H1 (cell line): ENCODE data around the gene CLEC16A.

ENCODE experiments used
- CEBPB ChIP-seq: IDR thresholded peaks from 2 replicates; pipeline ENCODE4 v1.6.1; 2012; ENCODE audit warnings: low read depth, low read length
- EP300 ChIP-seq, 2 experiments: IDR thresholded peaks; 1 replicate in 1 of 2; 2 replicates in 1 of 2; pipeline ENCODE4 v1.6.1; 2011 to 2012; ENCODE audit warnings: low read depth in 2 of 2, low read length in 2 of 2, mild to moderate bottlenecking in 2 of 2, borderline replicate concordance in 1 of 2, inconsistent platforms in 1 of 2, moderate library complexity in 1 of 2
- JUND ChIP-seq: IDR thresholded peaks from 2 replicates; pipeline ENCODE4 v1.6.1; 2011; ENCODE audit warnings: mild to moderate bottlenecking, improper control_type of control experiment, low read length
- ZNF274 ChIP-seq: IDR thresholded peaks from 2 replicates; pipeline ENCODE4 v1.7.0; 2012; ENCODE audit warnings: low read length, borderline replicate concordance; ENCODE audit errors: extremely low read depth

- no peak for TF ChIP-seq JUND
- TF ChIP-seq ZNF274: no peak
- TF ChIP-seq CEBPB: no peak
- no peak for TF ChIP-seq EP300 (IDR thresholded peaks at IDR 0.05; ENCODE audit: borderline replicate concordance in 1 of 2, low read depth in 2 of 2, low read length in 2 of 2)
Measured at GRCh38 chr16:11142951-11143350, 198.6 kb downstream of the CLEC16A start.
